NB4 (cell line): ENCODE measurements around the gene LGMN.

Experiments
- CTCF ChIP-seq: IDR thresholded peaks from one replicate; pipeline ENCODE4 v1.5.1; 2012; ENCODE audit warnings: low read depth, low read length
- MYC ChIP-seq: IDR thresholded peaks from 2 replicates; pipeline ENCODE4 v1.6.1; 2011; ENCODE audit warnings: low read depth, low read length
- POLR2A ChIP-seq: IDR thresholded peaks from 2 replicates; pipeline ENCODE4 v1.6.1; 2011; ENCODE audit warnings: mild to moderate bottlenecking; ENCODE audit not compliant: insufficient read length; ENCODE audit errors: extremely low read depth

GRCh38 chr14:92655419-92656201, 92.8 kb downstream of the LGMN start:
- TF ChIP-seq CTCF (no peak), POLR2A (no peak), MYC (no peak)
